Posterior vena cava (tissue), 2 donors: ENCODE results near the gene ARHGEF28. TPM values are rescaled to one million over a fixed set of nuclear protein-coding genes. Genes with fewer than 3 reads are reported as not detected.

Experiments used
- DNase-seq: peaks from one replicate; pipeline ENCODE4 v3.0.0-alpha.2; 2020; ENCODE audit warnings: low spot score
- intact Hi-C, 2 donors: fragments of 100-400 bp; cut with DNase I; formaldehyde crosslinking; loops; one replicate each; pipeline versions ENCODE4 v1.14.1 to v1.14.2; 2022 to 2023
- total RNA-seq, 2 donors: library from RNA; stranded (reverse); fragmentation: NEBNext Ultra II Directional; extraction: Animal tissue kit (Norgen Biotek cat#: 25700); gene quantifications; one replicate each; pipeline ENCODE4 v1.2.1, GENCODE V29; 2021
- donor health status: DM: yes; HTN: yes; CAD: no.
- donor health status: DM: yes; HTN: yes; CAD: no.

Gene ARHGEF28
- total RNA-seq, 2 donors from 2014 or later, result 12.7 to 13.0 TPM

DNA sequence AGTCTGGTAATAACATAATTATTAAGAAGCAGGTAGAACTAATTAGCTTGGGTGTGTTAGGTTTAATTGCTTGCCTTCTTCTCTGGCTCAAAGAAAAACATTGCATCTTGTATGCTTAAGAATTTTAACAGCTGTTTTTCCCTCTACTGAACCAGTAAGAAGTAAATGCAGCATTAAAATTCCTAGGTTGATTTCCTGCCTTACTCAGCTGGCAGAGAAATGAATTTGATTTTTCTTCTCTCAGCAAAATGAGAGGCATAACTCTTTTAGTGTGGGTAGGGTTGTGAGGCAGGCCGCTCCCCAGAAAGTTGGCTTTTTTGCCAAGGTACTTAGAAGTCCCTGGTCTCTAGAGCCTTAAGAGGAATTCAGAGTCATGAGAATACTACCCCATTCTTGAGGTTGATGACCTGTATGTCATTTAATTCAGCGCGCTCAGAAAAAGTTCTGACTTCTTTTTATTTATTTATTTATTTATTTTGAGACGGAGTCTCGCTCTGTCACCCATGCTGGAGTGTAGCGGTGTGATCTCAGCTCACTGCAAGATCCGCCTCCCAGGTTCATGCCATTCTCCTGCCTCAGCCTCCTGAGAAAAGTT, 302.6 kb downstream of the ARHGEF28 start:
- intact Hi-C loops, result no loop called here
- DNase-seq, result no peak

DNA sequence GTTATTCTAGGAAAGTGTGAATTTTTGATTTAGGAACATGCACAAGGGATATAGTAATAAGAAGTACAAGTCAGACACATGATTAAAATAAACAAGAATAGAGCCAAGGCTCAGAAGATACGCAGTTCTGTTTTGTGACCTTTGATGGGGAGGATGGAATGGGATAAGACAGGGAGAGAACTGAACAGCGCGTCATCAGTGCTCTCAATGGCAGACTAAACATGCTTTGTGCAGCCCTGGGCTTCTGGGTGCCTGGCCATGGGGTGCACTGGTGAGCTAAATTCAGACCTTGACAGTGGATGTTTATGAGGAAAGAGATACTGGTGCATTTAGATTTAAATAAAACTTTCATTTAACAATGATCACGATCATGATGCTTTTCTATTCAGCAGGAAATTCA, 309.7 kb downstream of the ARHGEF28 start:
- DNase-seq, result no peak
- intact Hi-C loops, result no loop called here

DNA sequence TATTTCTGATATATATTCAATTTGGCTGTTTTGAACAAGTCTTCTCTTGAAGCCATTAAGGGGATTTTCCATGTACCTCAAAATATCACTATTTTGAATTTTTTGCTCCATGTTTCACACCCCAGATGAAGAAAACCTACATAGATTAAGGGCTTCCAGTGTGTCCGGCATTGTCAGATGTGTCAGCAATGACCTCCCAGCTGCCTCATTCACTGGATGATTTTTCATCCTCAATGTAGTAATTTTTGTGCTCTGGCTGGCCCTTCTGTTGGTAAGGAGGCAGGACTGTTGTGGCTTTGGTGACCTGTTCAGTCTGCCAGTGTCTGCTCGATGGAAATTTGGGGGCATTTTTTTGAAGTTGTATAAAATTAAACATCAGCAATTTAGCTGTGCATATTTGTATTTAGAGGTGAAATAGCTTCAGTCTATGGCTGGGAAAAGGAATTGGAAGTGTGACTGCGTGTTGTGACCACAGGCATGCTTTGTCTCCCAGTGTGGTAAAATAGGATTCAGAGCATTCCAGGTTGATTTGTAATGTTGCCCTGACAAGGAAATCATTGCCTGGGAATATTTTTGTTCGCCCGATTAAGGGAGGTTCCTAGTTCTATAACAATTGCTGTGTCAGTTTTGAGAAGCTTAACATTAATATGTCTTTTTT, 312.4 kb downstream of the ARHGEF28 start:
- DNase-seq, result no peak
- intact Hi-C loops, result no loop called here

GRCh38 chr5:73938938-73939320, 312.9 kb downstream of the ARHGEF28 start:
- DNase-seq, result no peak
- intact Hi-C loops, result no loop called here

GRCh38 chr5:73939557-73939956, 313.6 kb downstream of the ARHGEF28 start:
- intact Hi-C loops, result no loop called here
- DNase-seq, result no peak

DNA sequence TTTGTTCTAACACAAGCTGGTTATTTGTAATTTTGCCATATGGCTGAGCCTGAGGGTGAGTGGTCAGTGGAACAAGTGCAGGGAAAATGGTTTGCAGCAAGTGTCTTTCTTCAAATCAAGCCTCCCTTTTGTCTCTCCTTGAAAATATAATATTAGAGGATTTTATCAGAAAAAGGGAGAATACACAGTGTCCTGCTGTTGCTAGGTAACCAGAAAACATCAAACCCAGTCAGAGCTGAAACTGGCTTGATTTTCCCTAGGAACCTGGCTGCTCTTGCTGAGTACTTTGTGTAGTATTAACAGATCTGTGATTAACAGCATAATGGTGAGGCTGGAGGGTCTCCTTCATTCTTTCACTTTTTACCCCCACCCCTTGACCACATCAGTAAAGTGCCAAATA, 314.0 kb downstream of the ARHGEF28 start:
- intact Hi-C loops, result no loop called here

GRCh38 chr5:73940801-73941200, 314.8 kb downstream of the ARHGEF28 start:
- no peak for DNase-seq
- intact Hi-C loops, result no loop called here

More for the DNA sequence above, 314.0 kb downstream of the ARHGEF28 start:
- no peak for DNase-seq

- intact Hi-C loops, result no loop called here
- no peak for DNase-seq
These were observed 316.8 kb downstream of the ARHGEF28 start for GRCh38 chr5:73942783-73943182.

DNA sequence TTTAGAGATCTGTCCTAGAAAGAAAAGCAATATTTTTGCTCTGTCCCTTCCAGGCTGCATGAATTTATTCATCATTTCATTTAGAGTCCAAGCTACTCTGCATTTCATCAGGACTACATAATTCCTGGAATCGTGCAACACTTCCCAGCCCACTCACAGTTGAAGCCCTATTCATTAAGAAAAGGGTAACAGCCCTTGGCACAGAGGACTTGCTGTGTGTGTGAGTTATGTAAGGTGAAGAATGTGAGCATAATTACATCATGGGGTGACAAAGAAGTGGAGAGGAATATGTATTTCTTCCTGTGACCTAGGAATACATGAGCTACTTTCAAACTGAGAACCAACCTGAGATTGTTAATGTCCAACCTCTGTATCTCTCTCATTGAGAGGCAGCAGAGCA, 317.4 kb downstream of the ARHGEF28 start:
- intact Hi-C loops, result no loop called here
- no peak for DNase-seq

DNA sequence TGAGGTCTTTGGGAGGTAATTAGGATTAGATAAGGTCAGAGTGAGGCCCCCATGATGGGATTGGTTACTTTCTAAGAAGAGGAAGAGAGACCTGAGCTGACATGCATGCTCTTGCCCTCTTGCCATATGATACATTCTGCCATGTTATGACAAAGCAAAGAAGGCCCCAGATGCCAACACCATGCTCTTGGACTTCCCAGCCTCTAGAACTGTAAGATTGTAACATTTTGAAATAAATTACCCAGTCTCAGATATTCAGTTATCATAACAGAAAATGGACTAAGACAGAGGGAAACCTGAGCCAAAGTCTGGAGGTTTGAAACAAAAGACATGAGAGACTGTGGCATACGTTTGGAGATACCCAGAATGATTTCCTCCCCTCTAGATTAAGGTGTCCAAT, 318.6 kb downstream of the ARHGEF28 start:
- intact Hi-C loops, result no loop called here
- DNase-seq, result no peak

- DNase-seq, result no peak
- intact Hi-C loops, result no loop called here
These were observed 319.5 kb downstream of the ARHGEF28 start for GRCh38 chr5:73945505-73945904.

- intact Hi-C loops, result no loop called here
- no peak for DNase-seq
These were observed 320.3 kb downstream of the ARHGEF28 start for GRCh38 chr5:73946278-73946677.

- intact Hi-C loops, result no loop called here
- DNase-seq, result no peak
These were observed 321.1 kb downstream of the ARHGEF28 start for GRCh38 chr5:73946919-73947602.

GRCh38 chr5:73947906-73948640, 322.1 kb downstream of the ARHGEF28 start:
- no peak for DNase-seq
- intact Hi-C loops, result no loop called here

- intact Hi-C loops, result no loop called here
- no peak for DNase-seq
These were observed 322.7 kb downstream of the ARHGEF28 start for GRCh38 chr5:73948720-73949119.

DNA sequence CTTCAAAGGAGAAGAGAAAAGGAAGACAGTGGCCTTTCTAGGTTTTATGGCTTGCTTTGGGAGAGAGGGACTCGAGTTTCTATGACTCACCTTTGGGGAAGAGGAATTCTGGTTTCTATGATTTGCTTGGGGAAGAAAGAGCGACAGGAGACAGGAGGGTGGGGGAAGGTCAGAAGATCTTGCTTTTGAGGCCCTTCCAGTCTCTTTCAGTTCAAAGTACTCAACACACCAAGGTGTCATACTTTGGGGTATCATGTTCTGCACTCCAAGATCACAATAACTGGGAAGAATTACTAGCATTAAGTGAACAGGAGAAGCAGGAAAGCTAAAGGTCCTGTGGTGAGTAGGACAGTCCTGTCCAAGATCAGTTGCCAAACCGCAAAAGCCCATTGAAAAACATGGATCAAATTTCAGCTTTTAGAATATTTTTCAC, 324.5 kb downstream of the ARHGEF28 start:
- intact Hi-C loops, result no loop called here

GRCh38 chr5:73950912-73951430, 325.0 kb downstream of the ARHGEF28 start:
- no peak for DNase-seq
- intact Hi-C loops, result no loop called here

More for the DNA sequence above, 324.5 kb downstream of the ARHGEF28 start:
- no peak for DNase-seq

- DNase-seq, result no peak
- intact Hi-C loops, result no loop called here
These were observed 326.9 kb downstream of the ARHGEF28 start for GRCh38 chr5:73952872-73953271.

GRCh38 chr5:73954381-73954780, 328.4 kb downstream of the ARHGEF28 start:
- intact Hi-C loops, result no loop called here
- no peak for DNase-seq
